NCI-H2107 treated with DMSO at 0.1 percent for 48 hours (cell line): ENCODE results near the gene SURF2.

ENCODE experiments used
- DNase-seq: peaks from one replicate; lab custom pipeline; 2025; ENCODE audit not compliant: unreplicated experiment; lab: John Stamatoyannopoulos, UW

Gene SURF2

GRCh38 chr9:133397370-133397769, 41.0 kb downstream of the SURF2 start:
- no peak for DNase-seq

GRCh38 chr9:133397895-133398294, 41.5 kb downstream of the SURF2 start:
- DNase-seq, result no peak

- DNase-seq, result no peak
Measured at GRCh38 chr9:133400292-133400691, 43.9 kb downstream of the SURF2 start.

- DNase-seq, result no peak
Measured at GRCh38 chr9:133401588-133401987, 45.2 kb downstream of the SURF2 start.

GRCh38 chr9:133402689-133403088, 46.3 kb downstream of the SURF2 start:
- DNase-seq, result no peak

GRCh38 chr9:133403766-133404453, 47.6 kb downstream of the SURF2 start:
- peak; percentile 31 for DNase-seq

GRCh38 chr9:133404454-133405002, 48.2 kb downstream of the SURF2 start:
- DNase-seq, result no peak

- DNase-seq, result no peak
Measured at GRCh38 chr9:133405508-133406438, 49.4 kb downstream of the SURF2 start.

GRCh38 chr9:133406480-133407307, 50.3 kb downstream of the SURF2 start:
- peak; percentile 27 for DNase-seq

- no peak for DNase-seq
Measured at GRCh38 chr9:133408042-133408441, 51.7 kb downstream of the SURF2 start.
